ENCODE measurements around the gene FNTB. TPM values are rescaled to one million over a fixed set of nuclear protein-coding genes. Genes with fewer than 3 reads are reported as not detected.

Gene FNTB
- total RNA-seq, 1 donor, result 12.7 TPM

GRCh38 chr14:65073605-65074201, 87.0 kb downstream of the FNTB start:
- Histone ChIP-seq H3K27me3 (ENCODE audit: insufficient read depth, low read length) (no peaks in the 10 kb centered on the region), H3K4me3 (ENCODE audit: insufficient read depth, low read length) (no peak overlapping the region), H3K4me1 (ENCODE audit: insufficient read depth, low read length) (no peaks in the 10 kb centered on the region), H3K27ac (ENCODE audit: low read depth, low read length) (no peak overlapping the region), H4K20me1 (ENCODE audit: insufficient read depth, low read length) (peaks cover 26% of the 10 kb centered on the region), H2AFZ (ENCODE audit: low read length) (no peak overlapping the region), H3K9me3 (ENCODE audit: low read depth, low read length) (no peaks in the 10 kb centered on the region), H3K79me2 (ENCODE audit: insufficient read depth, low read length) (peaks cover 32% of the 10 kb centered on the region), H3K4me2 (ENCODE audit: insufficient read depth, low read length) (no peak overlapping the region), H3K36me3 (ENCODE audit: insufficient read depth, low read length) (peaks cover 52% of the 10 kb centered on the region)
- no peak for TF ChIP-seq CTCF (IDR thresholded peaks at IDR 0.05; ENCODE audit: extremely low read depth, low read depth, low read length)
- DNase-seq (ENCODE audit: insufficient read length, low spot score, missing footprints), result no peak

- no peak overlapping the region for H3K4me2 ChIP-seq (ENCODE audit: insufficient read depth, low read length)
- H4K20me1 ChIP-seq (ENCODE audit: insufficient read depth, low read length), result peaks cover 33% of the 10 kb centered on the region
- H3K79me2 ChIP-seq (ENCODE audit: insufficient read depth, low read length), result peaks cover 41% of the 10 kb centered on the region
- no peak overlapping the region for H3K27ac ChIP-seq (ENCODE audit: low read depth, low read length)
- no peak overlapping the region for H3K4me3 ChIP-seq (ENCODE audit: insufficient read depth, low read length)
- H3K9me3 ChIP-seq (ENCODE audit: low read depth, low read length), result no peaks in the 10 kb centered on the region
- peaks cover 60% of the 10 kb centered on the region for H3K36me3 ChIP-seq (ENCODE audit: insufficient read depth, low read length)
- no peaks in the 10 kb centered on the region for H3K4me1 ChIP-seq (ENCODE audit: insufficient read depth, low read length)
- H3K27me3 ChIP-seq (ENCODE audit: insufficient read depth, low read length), result no peaks in the 10 kb centered on the region
- TF ChIP-seq CTCF (IDR thresholded peaks at IDR 0.05; ENCODE audit: extremely low read depth, low read depth, low read length), result no peak
- H2AFZ ChIP-seq (ENCODE audit: low read length), result no peak overlapping the region
- no peak for DNase-seq (ENCODE audit: insufficient read length, low spot score, missing footprints)
These were observed 87.9 kb downstream of the FNTB start for GRCh38 chr14:65074449-65075150.

- DNase-seq (ENCODE audit: insufficient read length, low spot score, missing footprints), result no peak
- Histone ChIP-seq H3K27me3 (ENCODE audit: insufficient read depth, low read length) (no peaks in the 10 kb centered on the region), H4K20me1 (ENCODE audit: insufficient read depth, low read length) (peaks cover 38% of the 10 kb centered on the region), H3K4me2 (ENCODE audit: insufficient read depth, low read length) (no peak overlapping the region), H3K79me2 (ENCODE audit: insufficient read depth, low read length) (peaks cover 52% of the 10 kb centered on the region), H3K9me3 (ENCODE audit: low read depth, low read length) (no peaks in the 10 kb centered on the region), H3K36me3 (ENCODE audit: insufficient read depth, low read length) (peaks cover 69% of the 10 kb centered on the region), H3K4me1 (ENCODE audit: insufficient read depth, low read length) (no peaks in the 10 kb centered on the region), H3K4me3 (ENCODE audit: insufficient read depth, low read length) (no peak overlapping the region), H3K27ac (ENCODE audit: low read depth, low read length) (no peak overlapping the region), H2AFZ (ENCODE audit: low read length) (no peak overlapping the region)
- no peak for TF ChIP-seq CTCF (IDR thresholded peaks at IDR 0.05; ENCODE audit: extremely low read depth, low read depth, low read length)
These were observed 89.1 kb downstream of the FNTB start for GRCh38 chr14:65075628-65076325.

GRCh38 chr14:65077318-65077717, 90.6 kb downstream of the FNTB start:
- Histone ChIP-seq H3K4me3 (ENCODE audit: insufficient read depth, low read length) (no peak overlapping the region), H3K27ac (ENCODE audit: low read depth, low read length) (no peak overlapping the region), H3K36me3 (ENCODE audit: insufficient read depth, low read length) (peaks cover 79% of the 10 kb centered on the region), H3K79me2 (ENCODE audit: insufficient read depth, low read length) (peaks cover 64% of the 10 kb centered on the region), H3K4me1 (ENCODE audit: insufficient read depth, low read length) (peaks cover 5% of the 10 kb centered on the region), H3K9me3 (ENCODE audit: low read depth, low read length) (no peaks in the 10 kb centered on the region), H4K20me1 (ENCODE audit: insufficient read depth, low read length) (peaks cover 36% of the 10 kb centered on the region), H2AFZ (ENCODE audit: low read length) (no peak overlapping the region), H3K4me2 (ENCODE audit: insufficient read depth, low read length) (no peak overlapping the region), H3K27me3 (ENCODE audit: insufficient read depth, low read length) (no peaks in the 10 kb centered on the region)
- DNase-seq (ENCODE audit: insufficient read length, low spot score, missing footprints), result no peak
- no peak for TF ChIP-seq CTCF (IDR thresholded peaks at IDR 0.05; ENCODE audit: extremely low read depth, low read depth, low read length)
